Karpas-422 (cell line): Measurements from ENCODE around the gene BST2. TPM values are rescaled to one million over a fixed set of nuclear protein-coding genes. Genes with fewer than 3 reads are reported as not detected.

Experiments
- total RNA-seq: library from RNA; depleted of rRNA; stranded (reverse); fragments of >200 nt; shearing (Covaris generic); gene quantifications from 2 replicates; pipeline ENCODE4 v1.2.3, GENCODE V29; 2014; ENCODE audit warnings: low replicate concordance; rRNA removed

BST2 gene
- total RNA-seq, 1 experiment from 2014 or later = 56.2 TPM

Other genes with a start within 250 kb of the BST2 start
- gene USE1, start 190.3 kb downstream of the BST2 start, total RNA-seq = 34.0 and 39.8 TPM in 2 replicates
- 6.2 and 13.0 TPM in 2 replicates for gene OCEL1, start 179.4 kb downstream of the BST2 start, total RNA-seq
- gene NR2F6, start 159.7 kb downstream of the BST2 start, total RNA-seq = 8.6 and 20.3 TPM in 2 replicates
- 0.25 TPM in 1 of 2 replicates, not detected in the other for gene USHBP1, start 140.9 kb downstream of the BST2 start, total RNA-seq
- gene BABAM1, start 138.2 kb downstream of the BST2 start, total RNA-seq = 83.9 and 84.7 TPM in 2 replicates
- gene ANKLE1, start 123.7 kb downstream of the BST2 start, total RNA-seq = 19.6 and 29.4 TPM in 2 replicates
- 0.37 and 2.0 TPM in 2 replicates for gene ABHD8, start 102.2 kb downstream of the BST2 start, total RNA-seq
- gene MRPL34, start 99.8 kb downstream of the BST2 start, total RNA-seq = 34.0 and 68.6 TPM in 2 replicates
- 24.4 and 33.0 TPM in 2 replicates for gene DDA1, start 96.1 kb downstream of the BST2 start, total RNA-seq
- 0.82 and 2.3 TPM in 2 replicates for gene ANO8, start 70.8 kb downstream of the BST2 start, total RNA-seq
- 29.3 and 88.1 TPM in 2 replicates for gene GTPBP3, start 68.1 kb downstream of the BST2 start, total RNA-seq
- gene PLVAP, start 28.3 kb downstream of the BST2 start, total RNA-seq = 0.22 and 0.41 TPM in 2 replicates
- 4.1 and 9.3 TPM in 2 replicates for gene CCDC194, start 11.4 kb downstream of the BST2 start, total RNA-seq
- gene MVB12A, start 14.4 kb upstream of the BST2 start, total RNA-seq = 44.7 and 55.2 TPM in 2 replicates
- gene TMEM221, start 43.0 kb upstream of the BST2 start, total RNA-seq = not detected in 2 replicates
- not detected in 2 replicates for gene NXNL1, start 55.3 kb upstream of the BST2 start, total RNA-seq
- gene SLC27A1, start 64.9 kb upstream of the BST2 start, total RNA-seq = 4.0 and 4.8 TPM in 2 replicates
- 93.0 and 130 TPM in 2 replicates for gene PGLS, start 106.0 kb upstream of the BST2 start, total RNA-seq
- gene COLGALT1, start 150.0 kb upstream of the BST2 start, total RNA-seq = 25.0 and 25.5 TPM in 2 replicates